Measurements from ENCODE around the gene HBM.

GRCh38 chr16:122361-122760 lies 43.4 kb upstream of the HBM start:
- TF ChIP-seq CTCF (IDR thresholded peaks at IDR 0.05; ENCODE audit: insufficient read depth, low read length, poor library complexity, severe bottlenecking) (no peak), EZH2phosphoT487 (conservative IDR thresholded peaks at IDR 0.05; ENCODE audit: low read length) (no peak)
